GM18502 (cell line): ENCODE measurements around the gene STIP1.
A peak's percentile ranks its signal among the peaks of the same experiment; 100 is the strongest.
"Not testable (repeated sequence)": the region's sequence is repeated elsewhere in the genome, so short reads cannot be mapped to it uniquely, and the experiment has no call there.

Source experiments
- ATAC-seq: cut with Tn5 transposase; IDR thresholded peaks from one replicate; pipeline ENCODE4 v1.9.1; 2021; ENCODE audit warnings: mild to moderate bottlenecking; ENCODE audit not compliant: unreplicated experiment, poor library complexity

Gene STIP1

GRCh38 chr11:64234647-64235379, 48.8 kb downstream of the STIP1 start:
- peak; percentile 27 for ATAC-seq

- ATAC-seq: no peak
Observed at GRCh38 chr11:64235437-64236161, 49.6 kb downstream of the STIP1 start.

DNA sequence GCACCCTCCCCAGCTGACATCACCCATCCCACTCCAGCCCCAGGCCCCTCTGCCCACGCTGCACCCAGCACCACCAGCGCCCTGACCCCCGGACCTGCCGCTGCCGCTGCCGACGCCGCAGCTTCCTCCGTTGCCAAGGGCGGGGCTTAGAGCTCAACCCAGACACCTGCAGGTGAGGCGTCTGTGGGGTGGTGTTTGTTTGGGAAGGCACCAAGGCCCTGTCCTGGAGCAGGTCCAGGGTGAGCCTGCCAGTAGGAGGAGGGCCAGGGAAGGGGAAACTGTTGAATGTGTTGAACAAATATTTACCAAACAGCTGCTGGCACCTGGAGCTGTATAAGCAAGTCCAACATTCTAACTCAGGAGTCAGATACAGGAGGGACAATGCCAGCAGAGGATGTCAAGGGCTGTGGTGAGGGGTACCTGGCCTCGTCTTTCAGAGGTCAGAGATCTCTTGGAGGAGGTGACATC, 51.5 kb downstream of the STIP1 start:
- no peak for ATAC-seq

GRCh38 chr11:64238076-64238475, 52.1 kb downstream of the STIP1 start:
- ATAC-seq: no peak

- ATAC-seq: no peak
Observed at GRCh38 chr11:64238999-64239398, 53.0 kb downstream of the STIP1 start.

GRCh38 chr11:64239662-64240434, 53.9 kb downstream of the STIP1 start:
- peak; percentile 9 for ATAC-seq

DNA sequence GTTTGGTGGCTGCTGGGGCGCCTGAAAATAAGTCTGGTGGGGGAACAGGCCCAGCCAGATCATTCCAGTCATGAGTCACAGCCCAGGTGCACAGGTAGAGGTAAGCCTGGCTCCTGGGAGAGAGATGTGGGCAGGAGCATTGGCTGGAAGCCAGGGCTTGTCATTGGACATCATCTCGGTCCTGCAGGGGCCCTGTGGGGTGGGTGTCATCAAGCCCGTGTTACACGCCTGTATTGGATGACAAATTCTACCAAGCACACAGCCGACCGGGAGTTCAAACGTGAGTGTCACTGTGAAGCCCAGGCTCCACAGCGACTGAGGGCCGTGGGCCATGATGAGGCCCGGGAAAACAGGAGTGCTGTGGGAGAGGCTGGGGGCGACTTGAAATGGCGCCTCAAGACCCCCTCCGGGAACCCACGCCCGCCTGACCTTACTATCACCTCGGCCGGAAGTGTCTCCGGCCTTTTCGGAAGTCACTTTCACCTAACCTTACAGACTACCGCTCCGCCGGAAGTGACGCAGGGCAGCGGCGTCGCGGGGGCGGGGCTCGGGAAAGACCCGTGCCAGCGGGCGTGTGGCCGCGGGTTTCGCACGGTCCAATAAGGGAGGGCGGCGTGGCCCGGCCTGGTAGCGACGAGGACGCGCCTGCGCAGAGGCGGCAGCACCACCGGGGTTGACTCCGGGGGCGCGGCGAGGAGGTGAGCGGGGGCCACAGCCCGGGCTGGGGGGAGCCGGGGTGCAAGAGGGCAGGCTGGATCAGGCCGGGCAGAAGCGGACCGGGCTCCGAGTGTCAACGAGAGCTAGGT, 54.7 kb downstream of the STIP1 start, which contains the start of gene FKBP2:
Gene FKBP2, plus strand, starts transcription at position 661 of the 806 bp plus-strand sequence. CDS start 1,293 bp downstream, outside the sequence.
- ATAC-seq: peak; percentile 53

DNA sequence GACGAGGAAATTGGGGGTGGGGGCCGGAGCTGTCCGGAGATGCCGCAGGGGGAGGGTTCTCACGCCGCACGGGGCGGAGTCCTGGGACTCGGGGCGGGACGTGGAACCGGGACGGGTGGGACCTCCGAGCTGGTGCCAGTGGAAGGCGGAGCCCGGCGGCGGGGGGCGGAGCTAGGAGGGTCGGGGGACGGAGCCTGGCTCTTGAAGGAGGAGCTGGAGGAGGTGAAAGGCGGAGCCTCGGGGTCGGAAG, 55.2 kb downstream of the STIP1 start:
- ATAC-seq: peak; percentile 60

DNA sequence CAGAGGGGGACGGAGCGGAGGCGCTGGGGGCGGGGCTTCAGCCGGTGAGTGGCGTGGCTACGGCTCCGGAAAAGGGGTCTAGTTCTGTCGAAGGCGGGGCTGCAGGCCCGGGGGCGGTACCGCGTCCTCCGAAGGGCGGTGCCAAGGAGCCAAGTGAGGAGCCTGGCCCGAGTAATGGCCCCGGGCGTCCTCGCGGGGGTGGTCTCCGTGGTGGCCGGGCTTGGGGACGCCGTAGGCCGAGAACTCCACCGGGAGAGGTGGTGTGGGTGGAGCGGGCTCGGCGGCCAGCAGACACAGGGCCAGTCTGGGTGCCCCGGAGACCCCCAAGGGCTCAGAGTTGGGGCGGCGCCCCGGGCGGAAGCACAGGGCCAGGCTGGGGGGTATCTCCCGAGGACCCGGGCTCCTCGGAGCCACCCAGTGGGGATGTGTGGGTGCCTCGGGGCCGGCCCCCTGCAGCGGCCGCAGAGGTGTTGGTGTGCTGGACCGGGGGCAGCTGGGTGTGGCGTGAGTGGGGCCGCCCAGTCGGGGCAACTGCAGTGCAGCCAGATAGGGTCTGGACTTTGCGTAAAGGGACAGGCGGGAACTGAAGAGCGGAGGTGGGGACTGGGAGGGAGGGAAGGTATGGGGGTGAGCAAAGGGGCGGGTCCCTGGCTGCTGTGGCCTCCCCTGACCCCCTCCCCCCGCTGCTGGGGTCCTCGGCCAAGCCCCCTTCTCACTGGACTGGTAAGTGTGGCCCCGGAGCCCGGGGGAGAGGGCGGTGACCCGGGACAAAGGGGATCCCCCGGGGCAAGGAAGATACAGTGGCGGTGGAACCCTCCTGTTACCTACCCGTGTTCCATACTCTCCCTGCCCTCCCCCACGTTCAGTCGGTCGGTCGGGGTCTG, 55.8 kb downstream of the STIP1 start:
- ATAC-seq: peak; percentile 58

- ATAC-seq: no peak
Observed at GRCh38 chr11:64243236-64243854, 57.4 kb downstream of the STIP1 start.

DNA sequence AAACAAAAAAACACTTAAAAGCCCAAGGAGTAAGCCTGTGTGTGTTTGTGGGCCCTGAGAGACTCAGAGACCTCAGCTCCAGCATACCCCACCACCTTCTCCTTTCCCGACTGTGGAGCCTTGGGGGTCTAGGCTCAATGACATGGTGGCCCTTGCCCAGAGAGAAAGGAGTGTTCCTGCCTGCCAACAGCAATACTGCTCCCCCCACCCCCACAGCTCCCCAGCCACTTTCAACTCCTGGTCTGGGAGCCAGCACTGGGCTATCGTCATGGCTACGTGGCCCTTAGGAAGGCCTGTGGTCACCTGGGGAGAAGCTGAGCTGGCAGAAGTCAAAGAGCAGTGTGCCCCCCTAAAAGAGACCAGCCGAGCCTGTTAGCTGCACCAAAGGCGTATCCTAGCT, 58.1 kb downstream of the STIP1 start:
- no peak for ATAC-seq

GRCh38 chr11:64244966-64245365, 59.0 kb downstream of the STIP1 start:
- no peak for ATAC-seq

- ATAC-seq: no peak
Observed at GRCh38 chr11:64245401-64245796, 59.4 kb downstream of the STIP1 start.

- no peak for ATAC-seq
Observed at GRCh38 chr11:64245797-64246620, 60.0 kb downstream of the STIP1 start.

GRCh38 chr11:64246621-64246870, 60.6 kb downstream of the STIP1 start:
- ATAC-seq: not testable (repeated sequence)

GRCh38 chr11:64246871-64247728, 61.1 kb downstream of the STIP1 start, which contains the start of gene PPP1R14B:
PPP1R14B (minus strand) TSS chr11:64246943; CDS start chr11:64246673, 270 bp downstream.
- no peak for ATAC-seq
